ENCODE measurements around the gene CKM. TPM values are rescaled to one million over a fixed set of nuclear protein-coding genes. Genes with fewer than 3 reads are reported as not detected.
A peak's percentile ranks its signal among the peaks of the same experiment; 100 is the strongest.

CKM gene
- total RNA-seq, 2 experiments from 2014 or later = not detected

DNA sequence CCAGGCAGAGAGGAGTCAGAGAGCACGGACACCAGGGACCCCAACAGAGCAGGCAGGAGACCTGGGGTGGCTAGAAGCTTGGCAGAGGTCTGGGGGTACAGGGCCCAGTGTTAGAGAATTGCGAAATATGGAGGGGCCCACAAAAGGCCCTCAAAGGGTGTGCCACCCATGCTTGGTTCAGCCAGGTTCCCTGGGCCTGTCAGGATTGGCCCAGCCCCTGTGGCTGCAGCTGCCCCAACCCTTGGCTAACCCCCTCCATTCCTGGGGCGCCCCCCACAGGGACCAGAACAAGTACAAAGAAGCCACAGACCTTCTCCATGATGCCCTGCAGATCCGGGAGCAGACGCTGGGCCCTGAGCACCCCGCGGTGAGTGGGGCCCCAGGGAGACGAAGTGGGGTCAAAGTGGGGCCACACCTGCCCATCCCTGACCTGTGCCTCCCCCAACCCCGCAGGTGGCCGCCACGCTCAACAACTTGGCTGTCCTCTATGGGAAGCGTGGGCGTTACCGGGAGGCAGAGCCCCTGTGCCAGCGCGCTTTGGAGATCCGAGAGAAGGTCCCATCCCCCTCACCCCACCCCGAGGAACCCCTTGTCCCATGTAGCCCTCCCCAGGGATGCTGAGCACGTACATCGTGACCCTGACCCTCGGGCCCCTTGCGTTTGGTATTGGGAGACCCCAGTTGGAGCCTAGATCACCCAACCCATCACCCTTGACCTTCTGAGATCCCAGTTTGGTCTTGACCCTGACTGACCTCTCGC, 25.9 kb upstream of the CKM start:
- no peak for ATAC-seq (ENCODE audit: poor library complexity)
- intact Hi-C loops (cut with DNase I, micrococcal nuclease) = no loop called here
- no peak overlapping the region for H3K4me3 Mint-ChIP-seq
- no peak overlapping the region for H3K27ac Mint-ChIP-seq
- H3K27me3 Mint-ChIP-seq = peaks cover 22% of the 10 kb centered on the region
- Histone ChIP-seq H3K9me3 (ENCODE audit: control insufficient read depth in 1 of 2, insufficient read depth in 1 of 2, low read length in 2 of 2) (peaks cover 0 to 8% of the 10 kb centered on the region in 2 experiments), H3K27me3 (ENCODE audit: control insufficient read depth in 1 of 2, insufficient read depth in 2 of 2, low read length in 2 of 2) (peaks cover 11 to 23% of the 10 kb centered on the region in 2 experiments), H3K36me3 (ENCODE audit: insufficient read depth, low read length) (peaks cover 15% of the 10 kb centered on the region), H3K4me1 (ENCODE audit: insufficient read depth, low read length) (no peaks in the 10 kb centered on the region), H3K4me3 (ENCODE audit: low read length) (no peak overlapping the region), H3K27ac (ENCODE audit: low read depth in 1 of 2, low read length in 2 of 2) (no peak overlapping the region)
- CTCF ChIA-PET = no interaction called here
- no peaks in the 10 kb centered on the region for H3K9me3 Mint-ChIP-seq
- TF ChIP-seq CTCF (IDR thresholded peaks at IDR 0.05) = no peak
- POLR2A ChIA-PET = no interaction called here
- peak in 1 of 14 experiments; percentile 16 for DNase-seq
- no peaks in the 10 kb centered on the region for H3K4me1 Mint-ChIP-seq (ENCODE audit: low read depth)
- peaks cover 15% of the 10 kb centered on the region for H3K36me3 Mint-ChIP-seq (ENCODE audit: low read depth)

DNA sequence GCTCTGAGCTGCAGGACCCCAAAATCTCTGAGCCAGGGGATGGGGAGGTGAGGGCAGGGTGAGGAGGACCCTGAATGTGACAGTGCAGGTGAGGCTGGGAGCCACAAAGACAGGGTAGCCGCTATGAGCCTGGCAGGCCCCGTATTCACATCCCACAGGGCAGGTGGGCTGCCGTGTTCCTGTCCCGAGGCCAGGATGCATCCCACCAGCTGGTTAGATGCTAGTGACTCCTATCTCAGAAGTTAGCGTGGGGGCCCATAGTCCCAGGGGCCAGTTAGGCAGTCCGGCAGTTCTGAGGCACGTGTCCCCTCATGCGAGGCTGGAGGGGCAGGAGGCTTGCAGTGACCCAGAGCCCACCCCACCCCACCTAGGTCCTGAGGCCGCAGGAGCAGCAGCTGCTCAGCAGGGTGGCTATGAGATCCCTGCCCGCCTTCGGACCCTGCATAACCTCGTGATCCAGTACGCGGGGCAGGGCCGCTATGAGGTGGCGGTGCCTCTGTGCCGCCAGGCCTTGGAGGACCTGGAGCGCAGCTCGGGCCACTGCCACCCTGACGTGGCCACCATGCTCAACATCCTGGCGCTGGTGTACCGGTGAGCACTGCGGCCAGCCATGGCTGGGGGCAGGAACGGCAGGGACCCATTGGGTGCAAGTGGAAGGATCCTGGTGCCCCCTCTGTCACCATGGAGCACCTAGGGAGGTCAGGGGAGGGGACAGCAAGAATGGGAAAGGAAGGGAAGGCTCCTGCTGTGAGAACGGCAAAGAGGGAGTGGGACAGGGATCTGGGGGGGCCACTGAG, 25.1 kb upstream of the CKM start:
- no peaks in the 10 kb centered on the region for H3K4me1 Mint-ChIP-seq (ENCODE audit: low read depth)

DNA sequence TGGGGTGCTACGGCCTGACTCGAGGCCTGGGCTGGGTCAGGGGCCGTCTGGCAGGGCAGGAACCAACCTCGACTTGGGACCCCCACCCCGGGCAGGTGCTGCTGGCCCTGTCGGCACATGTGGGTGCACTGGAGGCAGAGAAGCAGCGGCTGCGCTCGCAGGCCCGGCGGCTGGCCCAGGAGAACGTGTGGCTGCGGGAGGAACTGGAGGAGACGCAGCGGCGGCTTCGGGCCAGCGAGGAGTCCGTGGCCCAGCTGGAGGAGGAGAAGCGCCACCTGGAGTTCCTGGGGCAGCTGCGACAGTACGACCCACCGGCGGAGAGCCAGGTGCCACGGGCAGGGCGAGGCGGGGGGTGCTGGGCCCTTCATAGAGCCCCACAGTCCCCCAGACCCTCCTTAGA, 23.8 kb upstream of the CKM start:
- TF ChIP-seq CTCF (IDR thresholded peaks at IDR 0.05) = no peak

More for the DNA sequence above, 25.1 kb upstream of the CKM start:
- no peak for TF ChIP-seq CTCF (IDR thresholded peaks at IDR 0.05)
- Mint-ChIP-seq H3K27me3 (peaks cover 25% of the 10 kb centered on the region), H3K27ac (no peak overlapping the region), H3K9me3 (no peaks in the 10 kb centered on the region), H3K4me3 (no peak overlapping the region), H3K36me3 (ENCODE audit: low read depth) (peaks cover 10% of the 10 kb centered on the region)
- peaks cover 0 to 8% of the 10 kb centered on the region in 2 experiments for H3K9me3 ChIP-seq (ENCODE audit: control insufficient read depth in 1 of 2, insufficient read depth in 1 of 2, low read length in 2 of 2)
- peaks cover 14 to 23% of the 10 kb centered on the region in 2 experiments for H3K27me3 ChIP-seq (ENCODE audit: control insufficient read depth in 1 of 2, insufficient read depth in 2 of 2, low read length in 2 of 2)
- no peak overlapping the region for H3K27ac ChIP-seq (ENCODE audit: low read depth in 1 of 2, low read length in 2 of 2)
- H3K4me3 ChIP-seq (ENCODE audit: low read length) = no peak overlapping the region
- no peaks in the 10 kb centered on the region for H3K4me1 ChIP-seq (ENCODE audit: insufficient read depth, low read length)
- POLR2A ChIA-PET = no interaction called here
- ATAC-seq (ENCODE audit: poor library complexity) (no peak), DNase-seq (no peak)
- intact Hi-C loops (cut with DNase I, micrococcal nuclease) = no loop called here
- peaks cover 10% of the 10 kb centered on the region for H3K36me3 ChIP-seq (ENCODE audit: insufficient read depth, low read length)
- CTCF ChIA-PET = no interaction called here

More for the DNA sequence above, 23.8 kb upstream of the CKM start:
- no peak for ATAC-seq (ENCODE audit: poor library complexity)
- Histone ChIP-seq H3K36me3 (ENCODE audit: insufficient read depth, low read length) (peaks cover 4% of the 10 kb centered on the region), H3K4me1 (ENCODE audit: insufficient read depth, low read length) (no peaks in the 10 kb centered on the region), H3K27ac (ENCODE audit: low read depth in 1 of 2, low read length in 2 of 2) (no peak overlapping the region), H3K27me3 (ENCODE audit: control insufficient read depth in 1 of 2, insufficient read depth in 2 of 2, low read length in 2 of 2) (peaks cover 17 to 33% of the 10 kb centered on the region in 2 experiments), H3K4me3 (ENCODE audit: low read length) (no peak overlapping the region), H3K9me3 (ENCODE audit: control insufficient read depth in 1 of 2, insufficient read depth in 1 of 2, low read length in 2 of 2) (peaks cover 0 to 8% of the 10 kb centered on the region in 2 experiments)
- H3K27me3 Mint-ChIP-seq = peaks cover 25% of the 10 kb centered on the region
- CTCF ChIA-PET = no interaction called here
- POLR2A ChIA-PET = no interaction called here
- H3K4me1 Mint-ChIP-seq (ENCODE audit: low read depth) = no peaks in the 10 kb centered on the region
- no peak for DNase-seq
- no peak overlapping the region for H3K4me3 Mint-ChIP-seq
- H3K9me3 Mint-ChIP-seq = no peaks in the 10 kb centered on the region
- H3K27ac Mint-ChIP-seq = no peak overlapping the region
- intact Hi-C loops (cut with DNase I, micrococcal nuclease) = no loop called here
- peaks cover 5% of the 10 kb centered on the region for H3K36me3 Mint-ChIP-seq (ENCODE audit: low read depth)

All from CD4-positive, alpha-beta T cell (primary cell).